Activated CD8-positive, alpha-beta memory T cell treated with anti-CD3 and anti-CD28 coated beads, Interleukin-2, amount 10 ng/mL, durations not matched to agents 7 days and 5 days (primary cell): ENCODE data around the gene PLEKHH1. TPM values are rescaled to one million over a fixed set of nuclear protein-coding genes. Genes with fewer than 3 reads are reported as not detected.

ENCODE experiments used
- ATAC-seq: fragments of 150-1000 bp; cut with Tn5 transposase; one replicate; pipeline ENCODE4 v1.10.0; 2021; ENCODE audit warnings: moderate library complexity
- CTCF ChIA-PET: fragments of 350-600 bp; sonication (Branson Sonifier 250); formaldehyde crosslinking; loops from one replicate; lab custom pipeline; 2021; ENCODE audit warnings: antibody characterized with exemption; lab: Charles Lee
- DNase-seq: peaks from one replicate; pipeline ENCODE4 v3.0.0-alpha.2; 2020
- H3K27ac Mint-ChIP-seq: one replicate; pipeline ENCODE4 v1.8.0; 2021; ENCODE audit warnings: mild to moderate bottlenecking, mixed read lengths
- H3K27me3 Mint-ChIP-seq: one replicate; pipeline ENCODE4 v1.8.0; 2021; ENCODE audit warnings: mixed read lengths
- H3K36me3 Mint-ChIP-seq: one replicate; pipeline ENCODE4 v1.8.0; 2021; ENCODE audit warnings: mild to moderate bottlenecking, mixed read lengths
- H3K4me1 Mint-ChIP-seq: one replicate; pipeline ENCODE4 v1.8.0; 2021; ENCODE audit warnings: mixed read lengths
- H3K4me3 Mint-ChIP-seq: one replicate; pipeline ENCODE4 v1.8.0; 2021; ENCODE audit warnings: mild to moderate bottlenecking, moderate library complexity, mixed read lengths
- H3K9me3 Mint-ChIP-seq: one replicate; pipeline ENCODE4 v1.8.0; 2022; ENCODE audit warnings: low read depth, mixed read lengths
- total RNA-seq, 2 experiments: library from RNA; stranded (reverse); gene quantifications; one replicate each; pipeline ENCODE4 v1.2.3, GENCODE V29; 2021

PLEKHH1 gene
- total RNA-seq, 2 experiments from 2014 or later: 0.19 to 0.79 TPM

DNA sequence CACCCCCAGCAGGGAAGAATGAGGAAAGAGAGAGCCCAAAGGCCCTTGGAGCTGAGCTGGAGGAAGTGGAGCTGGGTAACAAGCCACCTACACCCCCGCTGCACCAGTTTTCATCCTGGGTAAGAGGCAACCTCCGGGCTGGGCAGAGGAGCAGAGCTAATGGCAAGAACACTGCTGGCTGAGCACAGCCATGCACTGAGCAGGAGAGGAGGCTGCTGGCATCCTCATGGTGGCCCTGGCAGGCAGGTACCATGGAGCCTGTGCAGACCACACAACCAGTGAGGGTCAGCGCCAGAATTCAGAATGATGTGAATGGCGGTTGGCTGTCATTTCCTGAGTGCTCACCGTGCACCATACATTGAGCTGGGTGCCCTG, 29.7 kb downstream of the PLEKHH1 start:
- Mint-ChIP-seq H3K9me3 (no peaks in the 10 kb centered on the region), H3K27me3 (peaks cover 8% of the 10 kb centered on the region), H3K36me3 (no peaks in the 10 kb centered on the region), H3K4me1 (peaks cover 17% of the 10 kb centered on the region), H3K4me3 (no peak overlapping the region), H3K27ac (no peak overlapping the region)
- ATAC-seq (no peak), DNase-seq (no peak)
- CTCF ChIA-PET: interaction anchor here (0.5 to 1.6 kb wide), 3 partner anchors 8 to 151 kb away, joined by 3 to 8 read pairs (median 6); no protein-coding TSS in a partner anchor

DNA sequence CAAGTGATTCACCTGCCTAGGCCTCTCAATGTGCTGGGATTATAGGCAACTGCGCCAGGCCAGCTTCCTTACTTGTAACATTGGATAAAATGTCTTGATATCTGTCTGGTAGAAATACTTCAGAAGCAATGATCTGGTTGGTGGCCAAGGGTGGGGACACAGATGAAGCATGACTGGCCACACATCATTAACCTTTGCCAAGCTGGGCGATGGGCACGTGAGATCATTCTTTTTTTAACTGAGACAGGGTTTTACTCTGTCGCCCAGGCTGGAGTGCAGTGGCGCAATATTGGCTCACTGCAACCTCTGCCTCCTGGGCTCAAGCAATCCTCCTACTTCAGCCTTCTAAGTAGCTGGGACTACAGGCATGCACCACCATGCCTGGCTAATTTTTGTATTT, 31.1 kb downstream of the PLEKHH1 start:
- ATAC-seq: no peak
- H3K4me1 Mint-ChIP-seq: peaks cover 17% of the 10 kb centered on the region
- peaks cover 3% of the 10 kb centered on the region for H3K27me3 Mint-ChIP-seq
- no peak for DNase-seq
- H3K9me3 Mint-ChIP-seq: no peaks in the 10 kb centered on the region
- no peak overlapping the region for H3K27ac Mint-ChIP-seq
- no peaks in the 10 kb centered on the region for H3K36me3 Mint-ChIP-seq
- no peak overlapping the region for H3K4me3 Mint-ChIP-seq
- CTCF ChIA-PET: interaction anchor here (2.0 kb wide), 1 partner anchor 38 kb away, joined by 8 read pairs; no protein-coding TSS in a partner anchor

DNA sequence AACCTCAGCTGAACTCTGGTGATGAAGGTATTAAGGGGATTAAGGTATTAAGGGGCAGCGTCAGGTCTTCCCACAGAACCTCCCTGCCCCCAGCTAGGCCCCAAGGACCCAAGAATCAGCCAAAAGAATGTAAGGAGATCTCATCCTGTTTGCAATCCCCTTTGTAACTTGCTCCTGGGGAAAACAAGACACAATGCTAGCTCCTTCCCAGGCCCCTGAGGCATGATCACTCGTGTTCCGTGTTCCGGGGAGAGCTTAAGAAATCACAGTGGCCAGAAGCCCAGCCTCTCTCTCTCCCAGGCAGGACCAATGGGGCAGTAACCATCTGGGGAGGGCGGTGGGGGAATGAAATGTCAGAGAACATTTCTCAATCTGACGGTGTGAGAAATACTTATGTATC, 33.8 kb downstream of the PLEKHH1 start:
- CTCF ChIA-PET: interaction anchor here (1.2 to 2.3 kb wide), 4 partner anchors 22 to 147 kb away, joined by 3 to 13 read pairs (median 4); no protein-coding TSS in a partner anchor
- H3K4me3 Mint-ChIP-seq: no peak overlapping the region
- peaks cover 18% of the 10 kb centered on the region for H3K4me1 Mint-ChIP-seq
- no peak for ATAC-seq
- no peaks in the 10 kb centered on the region for H3K9me3 Mint-ChIP-seq
- DNase-seq: no peak
- H3K27ac Mint-ChIP-seq: no peak overlapping the region
- H3K27me3 Mint-ChIP-seq: no peaks in the 10 kb centered on the region
- H3K36me3 Mint-ChIP-seq: no peaks in the 10 kb centered on the region

DNA sequence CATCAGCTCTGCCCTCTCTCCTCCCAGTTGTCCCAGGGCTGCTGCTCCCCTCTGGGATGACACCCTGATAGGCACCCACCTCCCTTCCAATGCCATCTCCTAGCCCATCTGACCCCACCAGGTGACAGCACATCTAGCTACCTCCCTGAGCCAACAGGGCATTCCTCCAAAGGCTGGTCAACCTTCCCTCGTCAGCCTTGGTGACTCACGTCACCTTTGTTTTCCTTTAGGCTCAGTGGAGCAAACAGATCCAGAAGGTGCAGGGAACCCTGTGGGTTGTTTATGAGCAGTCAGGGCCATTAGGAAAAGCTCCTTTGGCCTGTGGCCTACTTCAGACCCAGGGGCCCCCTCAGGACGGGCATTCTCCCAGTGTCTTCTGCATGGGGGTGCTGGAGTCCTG, 34.6 kb downstream of the PLEKHH1 start:
- no peaks in the 10 kb centered on the region for H3K9me3 Mint-ChIP-seq
- no peak for ATAC-seq
- DNase-seq: no peak
- CTCF ChIA-PET: interaction anchor here (1.2 to 2.3 kb wide), 3 partner anchors 22 to 141 kb away, joined by 3 to 13 read pairs (median 4); no protein-coding TSS in a partner anchor
- peaks cover 18% of the 10 kb centered on the region for H3K4me1 Mint-ChIP-seq
- H3K36me3 Mint-ChIP-seq: no peaks in the 10 kb centered on the region
- peak overlapping the region; percentile 58 for H3K27ac Mint-ChIP-seq
- no peaks in the 10 kb centered on the region for H3K27me3 Mint-ChIP-seq
- no peak overlapping the region for H3K4me3 Mint-ChIP-seq

DNA sequence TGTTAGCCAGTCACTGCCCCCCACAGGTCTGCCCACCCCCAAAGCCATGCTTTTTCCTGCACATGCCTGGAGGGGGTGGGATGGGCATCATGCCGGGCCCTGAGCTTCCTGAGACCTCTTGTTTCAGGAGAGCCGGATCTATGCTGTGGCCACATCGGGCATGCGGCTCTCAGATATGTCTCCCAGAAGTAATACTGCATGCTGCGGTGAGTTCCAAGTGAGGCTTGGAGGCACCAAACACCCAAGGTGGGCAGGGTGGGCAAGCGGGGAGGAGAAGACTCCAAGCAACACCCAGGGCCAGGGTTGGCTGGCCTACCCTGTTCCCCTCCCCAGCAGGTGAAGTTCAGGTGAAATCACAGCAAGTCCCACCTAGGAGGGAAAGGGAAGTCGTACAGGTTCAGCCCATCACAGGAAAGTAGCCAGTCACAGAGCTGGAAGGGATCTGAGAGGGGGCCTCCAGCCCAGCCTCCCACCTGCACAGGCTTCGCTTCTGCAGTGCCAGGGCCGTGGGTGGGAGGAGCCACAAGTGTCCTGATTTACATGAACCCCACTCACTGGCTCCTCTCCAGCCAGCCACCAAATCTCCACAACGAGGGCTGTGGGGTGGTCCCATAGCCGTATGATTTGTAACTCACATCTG, 36.0 kb downstream of the PLEKHH1 start:
- H3K4me3 Mint-ChIP-seq: no peak overlapping the region
- H3K36me3 Mint-ChIP-seq: no peaks in the 10 kb centered on the region
- no peaks in the 10 kb centered on the region for H3K9me3 Mint-ChIP-seq
- no peaks in the 10 kb centered on the region for H3K27me3 Mint-ChIP-seq
- CTCF ChIA-PET: interaction anchor here (0.7 to 5.4 kb wide), 5 partner anchors 21 to 143 kb away, joined by 3 to 145 read pairs (median 17); no protein-coding TSS in a partner anchor
- no peak for DNase-seq
- H3K4me1 Mint-ChIP-seq: peaks cover 18% of the 10 kb centered on the region
- no peak for ATAC-seq
- no peak overlapping the region for H3K27ac Mint-ChIP-seq

DNA sequence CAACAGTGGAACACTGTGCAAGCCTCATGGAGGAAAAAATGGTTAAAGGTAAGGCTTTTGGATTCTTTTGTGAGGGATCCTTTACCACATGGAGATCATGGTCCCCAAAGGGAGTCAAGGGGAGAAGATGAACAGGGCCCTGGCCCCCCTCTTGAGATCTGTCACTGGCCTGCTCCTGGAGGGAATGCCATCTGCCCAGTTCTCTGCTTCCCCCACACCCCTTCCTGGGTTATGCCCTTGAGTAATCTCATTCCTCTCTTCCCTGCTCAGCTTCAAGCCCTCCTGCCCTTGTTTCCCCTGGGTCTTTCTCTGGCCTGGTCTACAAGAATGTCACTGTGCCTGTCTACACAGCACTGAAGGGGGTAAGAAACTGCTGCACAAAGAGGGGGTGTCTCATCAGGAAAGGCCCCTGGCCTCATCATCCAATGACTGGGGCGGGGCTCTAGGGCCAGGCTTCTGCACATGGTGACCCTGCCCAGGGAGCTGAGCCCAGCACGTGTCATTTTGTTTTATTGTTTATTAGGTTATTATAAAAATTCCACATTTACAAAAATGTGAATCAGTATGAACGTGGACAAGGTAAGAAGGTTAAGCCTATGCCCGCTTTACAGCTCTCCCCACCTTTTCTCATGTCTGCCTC, 36.7 kb downstream of the PLEKHH1 start:
- Mint-ChIP-seq H3K27ac (no peak overlapping the region), H3K4me3 (no peak overlapping the region), H3K9me3 (no peaks in the 10 kb centered on the region), H3K27me3 (no peaks in the 10 kb centered on the region), H3K36me3 (no peaks in the 10 kb centered on the region), H3K4me1 (peaks cover 18% of the 10 kb centered on the region)
- ATAC-seq (no peak), DNase-seq (no peak)
- CTCF ChIA-PET: interaction anchor here (0.7 to 5.4 kb wide), 11 partner anchors 12 to 144 kb away, joined by 3 to 145 read pairs (median 12); partner anchors contain the start of gene PLEKHH1

DNA sequence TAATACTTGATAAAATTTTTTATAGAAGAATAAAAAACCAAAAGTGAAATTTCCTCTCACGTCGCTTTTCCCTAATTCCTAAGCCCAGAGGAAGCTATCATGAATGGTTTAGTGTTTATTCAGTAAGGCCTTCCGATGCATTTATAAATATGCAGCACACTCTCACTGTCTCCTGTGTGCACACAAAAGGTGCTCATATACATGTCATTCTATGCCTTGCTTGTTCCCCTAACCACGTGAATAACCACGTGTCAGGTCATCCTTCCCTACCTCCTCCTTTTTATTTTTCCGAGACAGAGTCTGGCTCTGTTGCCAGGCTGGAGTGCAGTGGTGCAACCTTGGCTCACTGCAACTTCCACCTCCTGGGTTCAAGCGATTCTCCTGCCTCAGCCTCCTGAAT, 37.4 kb downstream of the PLEKHH1 start:
- CTCF ChIA-PET: interaction anchor here (1.0 to 5.4 kb wide), 20 partner anchors 8 to 211 kb away, joined by 3 to 145 read pairs (median 10); partner anchors contain the start of genes ATP6V1D, EIF2S1, PIGH and PLEKHH1
- ATAC-seq: no peak
- DNase-seq: no peak
- H3K4me3 Mint-ChIP-seq: no peak overlapping the region
- no peaks in the 10 kb centered on the region for H3K36me3 Mint-ChIP-seq
- no peak overlapping the region for H3K27ac Mint-ChIP-seq
- peaks cover 11% of the 10 kb centered on the region for H3K4me1 Mint-ChIP-seq
- no peaks in the 10 kb centered on the region for H3K9me3 Mint-ChIP-seq
- H3K27me3 Mint-ChIP-seq: peaks cover 3% of the 10 kb centered on the region

DNA sequence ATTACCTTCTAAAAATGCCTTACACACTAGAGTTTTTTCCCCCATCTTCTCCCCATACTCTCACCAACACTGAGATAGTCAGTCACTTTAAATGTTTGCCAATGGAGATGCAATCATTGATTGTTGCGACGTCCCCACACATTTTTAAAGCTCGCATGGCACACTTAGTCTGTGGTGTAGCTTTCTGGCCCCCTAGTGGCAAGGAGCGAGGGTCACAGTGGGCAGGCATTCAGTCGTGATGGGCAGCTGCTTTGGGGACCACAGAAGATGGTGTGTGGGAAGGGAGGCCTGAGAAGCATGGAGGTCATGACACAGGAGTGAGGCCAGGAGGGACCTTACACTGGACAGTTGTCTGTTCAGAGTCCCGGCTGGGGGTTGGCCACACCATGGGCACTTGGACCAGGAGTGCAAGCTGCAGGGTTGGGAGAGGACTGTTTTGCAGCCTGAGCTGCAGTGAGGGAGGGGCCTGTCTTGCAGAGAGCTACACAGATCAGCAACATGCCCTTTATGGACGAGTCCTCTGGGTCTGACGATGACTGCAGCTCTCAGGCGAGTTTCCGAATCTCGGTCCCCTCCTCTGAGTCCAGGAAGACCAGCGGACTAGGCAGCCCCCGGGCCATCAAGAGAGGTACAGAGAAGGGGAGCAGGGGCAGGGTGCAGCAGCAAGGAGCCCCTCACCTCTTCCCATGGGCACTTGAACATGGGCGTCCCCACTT, 38.3 kb downstream of the PLEKHH1 start:
- Mint-ChIP-seq H3K4me1 (peaks cover 10% of the 10 kb centered on the region), H3K27me3 (peaks cover 3% of the 10 kb centered on the region), H3K27ac (no peak overlapping the region), H3K9me3 (no peaks in the 10 kb centered on the region), H3K4me3 (no peak overlapping the region), H3K36me3 (no peaks in the 10 kb centered on the region)
- DNase-seq (peak; percentile 77), ATAC-seq (peak; percentile 95)
- CTCF ChIA-PET: interaction anchor here (0.7 to 5.4 kb wide), 47 partner anchors 8 to 212 kb away, joined by 3 to 145 read pairs (median 4); partner anchors contain the start of genes ATP6V1D, EIF2S1, PIGH and PLEK2

DNA sequence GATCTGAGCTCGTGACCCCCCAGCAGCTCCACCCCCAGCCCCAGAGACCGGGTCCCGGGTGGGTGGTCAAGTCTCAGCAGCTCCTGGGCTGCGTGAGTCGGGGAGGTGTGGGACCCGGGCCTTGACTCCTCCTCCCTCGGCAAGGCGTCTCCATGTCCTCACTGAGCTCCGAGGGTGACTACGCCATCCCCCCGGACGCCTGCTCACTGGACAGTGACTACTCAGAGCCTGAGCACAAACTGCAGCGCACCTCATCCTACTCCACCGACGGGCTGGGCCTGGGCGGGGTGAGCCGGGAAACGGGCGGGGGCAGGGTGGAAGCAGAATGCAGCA, 38.9 kb downstream of the PLEKHH1 start:
- Mint-ChIP-seq H3K4me1 (peaks cover 8% of the 10 kb centered on the region), H3K27me3 (peaks cover 3% of the 10 kb centered on the region), H3K9me3 (no peaks in the 10 kb centered on the region), H3K36me3 (no peaks in the 10 kb centered on the region), H3K4me3 (no peak overlapping the region), H3K27ac (no peak overlapping the region)
- CTCF ChIA-PET: interaction anchor here (0.7 to 5.4 kb wide), 36 partner anchors 8 to 161 kb away, joined by 3 to 145 read pairs (median 4); partner anchors contain the start of genes PLEK2, PLEKHH1, RDH12 and TMEM229B
- DNase-seq: no peak
- no peak for ATAC-seq

DNA sequence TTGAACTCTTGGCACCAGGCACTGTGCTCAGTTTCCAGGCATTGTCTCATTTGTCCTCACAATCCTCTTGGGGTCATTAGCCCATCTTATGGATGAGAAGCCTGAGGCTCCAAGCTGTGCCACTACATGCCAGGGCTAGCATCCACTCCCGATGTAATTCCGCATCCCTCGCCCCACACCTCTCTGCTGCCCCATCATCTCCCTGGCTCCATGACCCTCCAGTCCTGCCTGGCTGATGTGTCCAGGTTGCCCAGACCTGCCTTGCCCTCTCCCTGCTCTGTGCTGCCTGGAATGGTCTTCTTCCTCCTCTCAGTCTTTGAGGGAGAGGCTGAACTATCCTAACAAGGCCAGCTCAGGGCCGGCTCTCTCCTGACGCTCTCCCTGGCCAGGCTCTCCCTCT, 39.5 kb downstream of the PLEKHH1 start:
- H3K36me3 Mint-ChIP-seq: no peaks in the 10 kb centered on the region
- H3K4me1 Mint-ChIP-seq: peaks cover 1% of the 10 kb centered on the region
- no peaks in the 10 kb centered on the region for H3K9me3 Mint-ChIP-seq
- ATAC-seq (no peak), DNase-seq (no peak)
- no peak overlapping the region for H3K27ac Mint-ChIP-seq
- peaks cover 3% of the 10 kb centered on the region for H3K27me3 Mint-ChIP-seq
- CTCF ChIA-PET: interaction anchor here (1.5 to 5.4 kb wide), 8 partner anchors 9 to 156 kb away, joined by 6 to 145 read pairs (median 19); no protein-coding TSS in a partner anchor
- no peak overlapping the region for H3K4me3 Mint-ChIP-seq

DNA sequence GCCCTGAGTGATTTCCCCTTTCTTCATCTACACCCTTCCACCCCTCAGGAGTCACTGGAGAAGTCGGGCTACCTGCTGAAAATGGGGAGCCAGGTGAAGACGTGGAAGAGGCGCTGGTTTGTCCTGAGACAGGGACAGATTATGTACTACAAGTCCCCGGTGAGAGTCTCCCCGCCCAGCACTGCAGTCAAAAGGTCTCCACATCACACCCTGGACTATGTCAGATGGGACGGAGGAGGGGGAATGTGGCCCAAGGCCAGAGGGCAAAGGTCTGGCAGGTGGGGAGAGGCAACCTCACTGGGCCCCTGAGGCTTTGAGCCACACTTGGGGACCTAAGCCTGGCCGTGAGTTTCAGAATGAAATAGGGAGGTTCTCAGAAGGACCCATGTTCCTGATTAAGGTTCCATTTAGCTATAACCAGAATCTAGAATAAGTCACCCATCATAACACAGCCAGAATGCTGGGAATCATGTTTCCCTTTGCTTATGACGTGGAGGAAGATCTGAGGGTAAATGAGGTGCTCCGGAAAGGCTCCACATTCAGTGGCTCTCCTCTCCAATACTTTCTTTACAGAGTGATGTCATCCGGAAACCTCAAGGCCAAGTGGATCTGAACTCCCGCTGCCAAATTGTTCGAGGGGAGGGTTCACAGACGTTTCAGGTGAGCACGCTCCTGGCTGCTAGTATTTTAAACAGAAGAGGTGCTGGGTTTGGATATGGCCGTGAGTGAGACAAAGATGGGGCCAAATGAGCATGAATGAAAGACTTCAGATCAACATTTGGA, 40.3 kb downstream of the PLEKHH1 start:
- H3K4me1 Mint-ChIP-seq: peaks cover 1% of the 10 kb centered on the region
- ATAC-seq: no peak

DNA sequence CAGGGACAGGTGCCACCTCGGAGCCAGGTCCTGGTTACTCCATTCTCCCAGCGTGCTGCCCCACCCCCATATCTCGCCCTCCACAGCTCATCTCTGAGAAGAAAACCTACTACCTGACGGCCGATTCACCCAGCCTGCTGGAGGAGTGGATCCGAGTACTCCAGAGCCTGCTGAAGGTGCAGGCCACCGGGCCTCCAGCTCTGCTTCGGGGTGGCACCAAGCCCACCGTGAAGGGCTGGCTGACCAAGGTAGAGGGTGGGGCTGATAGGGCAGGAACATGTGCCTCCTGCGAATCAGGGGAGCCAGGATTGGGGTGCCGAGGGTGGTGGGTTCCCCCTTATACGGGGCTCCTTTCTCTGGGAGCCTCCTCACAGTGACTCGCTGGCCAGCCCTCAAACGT, 41.1 kb downstream of the PLEKHH1 start:
- peaks cover 3% of the 10 kb centered on the region for H3K27me3 Mint-ChIP-seq
- H3K4me1 Mint-ChIP-seq: peaks cover 1% of the 10 kb centered on the region
- no peaks in the 10 kb centered on the region for H3K36me3 Mint-ChIP-seq
- H3K4me3 Mint-ChIP-seq: no peak overlapping the region
- H3K9me3 Mint-ChIP-seq: no peaks in the 10 kb centered on the region
- CTCF ChIA-PET: interaction anchor here (5.4 kb wide), 1 partner anchor 148 kb away, joined by 145 read pairs; no protein-coding TSS in a partner anchor
- DNase-seq: no peak
- no peak for ATAC-seq
- H3K27ac Mint-ChIP-seq: no peak overlapping the region

More for the DNA sequence above, 40.3 kb downstream of the PLEKHH1 start:
- H3K27me3 Mint-ChIP-seq: peaks cover 3% of the 10 kb centered on the region
- no peaks in the 10 kb centered on the region for H3K36me3 Mint-ChIP-seq
- no peak for DNase-seq
- H3K4me3 Mint-ChIP-seq: no peak overlapping the region
- H3K9me3 Mint-ChIP-seq: no peaks in the 10 kb centered on the region
- no peak overlapping the region for H3K27ac Mint-ChIP-seq
- CTCF ChIA-PET: interaction anchor here (1.5 to 5.4 kb wide), 2 partner anchors 130 to 147 kb away, joined by 7 to 145 read pairs; no protein-coding TSS in a partner anchor
